K562 (cell line): ENCODE measurements around the gene NINJ1. TPM values are rescaled to one million over a fixed set of nuclear protein-coding genes. Genes with fewer than 3 reads are reported as not detected.

Experiments
- ATAC-seq: fragments of 200-7000 bp; cut with Tn5 transposase; 3 replicates; pipeline ENCODE4 v1.9.1; 2020; ENCODE audit warnings: moderate library complexity
- BruUV-seq: library from RNA; stranded (reverse); fragments of 400-500 nt; replicated peaks from 2 replicates; lab custom pipeline; 2021; lab: Mats Ljungman, UMichigan
- CTCF ChIA-PET: fragments of 300-600 bp; formaldehyde crosslinking; extraction: SDS; loops from one replicate; lab custom pipeline; 2021; ENCODE audit warnings: low intra/inter-chr PET ratio; lab: Yijun Ruan, JAX
- POLR2A ChIA-PET: fragments of 300-600, 350-650 bp; sonication (Branson Sonifier 250); formaldehyde crosslinking; extraction: SDS; loops from one replicate; lab custom pipeline; 2021; ENCODE audit warnings: antibody characterized with exemption, inconsistent platforms; lab: Yijun Ruan, JAX
- DNase-seq, 4 experiments: peaks; one replicate each; pipeline versions ENCODE4 v3.0.0 to v3.0.0-alpha.2; 2011 to 2018; ENCODE audit warnings: low spot score in 3 of 4, mixed read lengths in 3 of 4; ENCODE audit errors: extremely low read depth in 1 of 4
- FAIRE-seq: peaks from 2 replicates; lab custom pipeline; 2011; peaks lifted over from hg19 to GRCh38; lab: Jason Lieb, UNC
- H2AFZ ChIP-seq: 2 replicates; pipeline ENCODE4 v1.6.0; 2011; ENCODE audit warnings: low read depth, low read length, control low read depth, inconsistent platforms
- H3K27ac ChIP-seq: fragments of 200-600 bp; 3 replicates; pipeline ENCODE4 v1.8.0; 2011; ENCODE audit warnings: low read depth, mild to moderate bottlenecking, control low read depth, inconsistent platforms, low read length, moderate library complexity, mixed read lengths; ENCODE audit errors: extremely low read depth
- H3K27me3 ChIP-seq, 2 experiments: fragments of 300-600 bp in 1 of 2; 2 replicates in 1 of 2; 3 replicates in 1 of 2; pipeline versions ENCODE4 v1.6.0 to v1.8.0; 2011; ENCODE audit warnings: inconsistent platforms in 2 of 2, low read length in 2 of 2, mild to moderate bottlenecking in 1 of 2, mixed read lengths in 1 of 2, moderate library complexity in 1 of 2; ENCODE audit not compliant: control insufficient read depth in 2 of 2, insufficient read depth in 2 of 2
- H3K36me3 ChIP-seq: fragments of 300-600 bp; 3 replicates; pipeline ENCODE4 v1.8.0; 2011; ENCODE audit warnings: mild to moderate bottlenecking, low read length, inconsistent platforms; ENCODE audit not compliant: control insufficient read depth, insufficient read depth
- H3K4me1 ChIP-seq, 2 experiments: fragments of 200-600 bp in 1 of 2; replicated peaks in 1 of 2; 2 replicates in 1 of 2; 3 replicates in 1 of 2; pipeline versions ENCODE4 v1.5.1 to v1.8.0; 2011; ENCODE audit warnings: inconsistent platforms in 2 of 2, low read length in 2 of 2, mild to moderate bottlenecking in 1 of 2, mixed read lengths in 1 of 2, moderate library complexity in 1 of 2; ENCODE audit not compliant: control insufficient read depth in 2 of 2, insufficient read depth in 2 of 2
- H3K4me2 ChIP-seq: 2 replicates; pipeline ENCODE4 v1.6.1; 2011; ENCODE audit warnings: low read length, control low read depth, inconsistent platforms, mixed read lengths; ENCODE audit not compliant: insufficient read depth
- H3K4me3 ChIP-seq: fragments of 200-600 bp; sonication (generic), shearing (Covaris generic); 2 replicates; pipeline ENCODE4 v1.5.1; 2016; ENCODE audit warnings: control low read depth, inconsistent platforms
- H3K79me2 ChIP-seq: fragments of 200-600 bp; 3 replicates; pipeline ENCODE4 v1.8.0; 2011; ENCODE audit warnings: low read length, inconsistent platforms; ENCODE audit not compliant: control insufficient read depth, insufficient read depth
- H3K9ac ChIP-seq, 2 experiments: 2 replicates each; pipeline versions ENCODE4 v1.6.0 to v1.6.1; 2011; ENCODE audit warnings: low read depth in 2 of 2, low read length in 2 of 2, control low read depth in 1 of 2, inconsistent platforms in 1 of 2, mild to moderate bottlenecking in 1 of 2, mixed read lengths in 1 of 2; ENCODE audit not compliant: insufficient read depth in 1 of 2
- H3K9me1 ChIP-seq: one replicate; pipeline ENCODE4 v1.6.0; 2011; ENCODE audit warnings: inconsistent platforms, mild to moderate bottlenecking, low read length, moderate library complexity; ENCODE audit not compliant: control insufficient read depth, insufficient read depth
- H3K9me3 ChIP-seq: replicated peaks from 2 replicates; pipeline ENCODE4 v1.5.1; 2011; ENCODE audit warnings: low read depth, low read length, inconsistent platforms; ENCODE audit not compliant: control insufficient read depth, insufficient read depth
- H4K20me1 ChIP-seq: replicated peaks from 2 replicates; pipeline ENCODE4 v1.6.1; 2011; ENCODE audit warnings: low read length, inconsistent platforms, mixed read lengths; ENCODE audit not compliant: control insufficient read depth, insufficient read depth
- ATF3 ChIP-seq, 2 experiments: fragments of 450-650 bp in 1 of 2; sonication (generic) in 1 of 2; formaldehyde crosslinking in 1 of 2; IDR thresholded peaks in 1 of 2; conservative IDR thresholded peaks in 1 of 2; 2 replicates each; pipeline versions ENCODE4 v1.6.1 to v1.8.1; 2016 to 2023; ENCODE audit warnings: mild to moderate bottlenecking in 2 of 2, moderate library complexity in 2 of 2, inconsistent platforms in 1 of 2, missing genetic modification reagents in 1 of 2
- DDX20 ChIP-seq: fragments of 450-650 bp; IDR thresholded peaks from 2 replicates; pipeline ENCODE4 v1.6.1; 2016; ENCODE audit warnings: missing genetic modification characterization, low read depth, mild to moderate bottlenecking, missing compliant biosample characterization, moderate library complexity
- ILF3 ChIP-seq: fragments of 450-650 bp; IDR thresholded peaks from 2 replicates; pipeline ENCODE4 v1.6.1; 2018; ENCODE audit warnings: antibody characterized with exemption, mild to moderate bottlenecking, moderate library complexity, borderline replicate concordance
- MLX ChIP-seq, 2 experiments: fragments of 450-650 bp in 1 of 2; sonication (generic) in 1 of 2; formaldehyde crosslinking; conservative IDR thresholded peaks; 2 replicates each; pipeline versions ENCODE4 v1.4.0 to v1.8.1; 2020 to 2022; ENCODE audit warnings: mild to moderate bottlenecking in 1 of 2, missing genetic modification reagents in 1 of 2
- NONO ChIP-seq, 2 experiments: fragments of 200-400 bp in 1 of 2; fragments of 450-650 bp in 1 of 2; formaldehyde crosslinking in 1 of 2; IDR thresholded peaks; 2 replicates each; pipeline ENCODE4 v1.6.1; 2017; ENCODE audit warnings: low read depth in 2 of 2, mild to moderate bottlenecking in 2 of 2, moderate library complexity in 2 of 2, low read length in 1 of 2
- PTTG1 ChIP-seq: fragments of 450-650 bp; IDR thresholded peaks from 2 replicates; pipeline ENCODE4 v1.6.1; 2016; ENCODE audit warnings: low read depth, mild to moderate bottlenecking, missing genetic modification characterization, missing compliant biosample characterization
- SAFB2 ChIP-seq: fragments of 200-400 bp; formaldehyde crosslinking; IDR thresholded peaks from 2 replicates; pipeline ENCODE4 v1.6.1; 2018; ENCODE audit warnings: borderline replicate concordance, low read length, low read depth, moderate library complexity; ENCODE audit not compliant: severe bottlenecking
- SRSF1 ChIP-seq: fragments of 200-400 bp; formaldehyde crosslinking; IDR thresholded peaks from 2 replicates; pipeline ENCODE4 v1.6.1; 2017; ENCODE audit warnings: mild to moderate bottlenecking, low read depth, low read length, moderate library complexity
- SRSF9 ChIP-seq: fragments of 200-400 bp; formaldehyde crosslinking; IDR thresholded peaks from 2 replicates; pipeline ENCODE4 v1.6.1; 2017; ENCODE audit warnings: low read depth, low read length, borderline replicate concordance
- ZNF398 ChIP-seq: fragments of 250-450 bp; sonication (Bioruptor Pico); IDR thresholded peaks from 2 replicates; pipeline ENCODE4 v1.8.0; 2021; ENCODE audit warnings: moderate library complexity, mild to moderate bottlenecking, inconsistent platforms
- WGBS: fragments of 100-300 bp; shearing (Covaris generic); methylation state at CpG from one replicate; pipeline ENCODE4 v1.1.6; 2016; ENCODE audit warnings: low coverage, mixed read lengths; ENCODE audit not compliant: insufficient coverage; ENCODE audit errors: missing lambda C conversion rate; 5-methylcytosine and 5-hydroxymethylcytosine counted together
- in situ Hi-C: fragments of 300-500 bp; cut with MboI; formaldehyde crosslinking; loops from 4 replicates; pipeline ENCODE4 v1.15.0; 2018; ENCODE audit warnings: inconsistent platforms, mixed read lengths
- intact Hi-C: fragments of 100-400 bp; cut with micrococcal nuclease; formaldehyde crosslinking; loops from 2 replicates; pipeline ENCODE4 v1.14.2; 2022
- polyA plus RNA-seq, 8 experiments: library from polyadenylated mRNA; depleted of rRNA in 4 of 8; stranded (reverse) in 5 of 8; unstranded in 3 of 8; fragments of >200 nt; fragmentation: Nextera tagmentation in 2 of 8; fragmentation: Illumina TruSeq in 1 of 8; extraction: Ambion mirVana in 2 of 8; extraction: Trizol in 1 of 8; gene quantifications; 2 replicates each; pipeline versions ENCODE4 v1.2.1 to v1.2.3, GENCODE V29; 2011 to 2014; ENCODE audit warnings: inconsistent platforms in 1 of 8, missing spikeins in 1 of 8
- total RNA-seq, 7 experiments: library from RNA; depleted of rRNA in 6 of 7; stranded (reverse); fragments of >200 nt in 6 of 7; fragmentation: Illumina TruSeq in 2 of 7; extraction: Trizol in 2 of 7; gene quantifications; 2 replicates each; pipeline versions ENCODE4 v1.2.1 to v1.2.3, GENCODE V29; 2011 to 2021; ENCODE audit warnings: low replicate concordance in 1 of 7
- TF ChIP-seq, protein P1 (sequence below): fragments of 450-650 bp; IDR thresholded peaks from 2 replicates; pipeline ENCODE4 v1.7.0; 2016; ENCODE audit warnings: borderline replicate concordance

Gene NINJ1
- total and polyA plus RNA-seq, 9 of the 15 experiments (the other 6 are each of a cell fraction or from before 2014, with no cell fraction given) = 0.13 to 8.4 (median 4.9) TPM

DNA sequence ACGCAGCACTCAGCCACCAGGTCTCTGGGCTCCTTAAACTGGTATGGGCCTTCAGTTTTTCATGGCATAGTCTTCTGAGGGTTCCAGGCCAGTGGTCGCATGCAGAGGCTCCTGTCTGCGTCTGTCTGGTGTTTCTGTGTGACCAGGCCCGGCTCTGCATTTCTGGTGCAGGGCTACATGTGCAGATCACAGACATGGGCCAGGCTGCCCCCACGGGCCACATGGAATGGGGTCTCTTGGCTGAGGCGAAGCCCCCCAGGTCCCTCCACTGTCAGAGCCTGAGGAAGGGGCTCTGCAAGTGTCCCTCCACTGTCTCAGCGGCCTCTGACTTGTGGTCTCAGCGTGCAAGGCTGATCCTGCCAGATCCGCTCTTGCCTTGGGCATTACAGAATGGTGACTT lies 53.6 kb downstream of the NINJ1 start:
- peaks cover 2% of the 10 kb centered on the region for H3K9me1 ChIP-seq
- WGBS = 52% methylated on average over 8 of the region's 9 CpGs
- ChIA-PET CTCF (no interaction called here), POLR2A (interaction anchor here (4.4 kb wide), 1 partner anchor 15 kb away, joined by 17 read pairs; the partner anchor contains the start of gene CARD19)
- no peak overlapping the region for H3K9ac ChIP-seq
- H3K79me2 ChIP-seq = no peaks in the 10 kb centered on the region
- in situ Hi-C loops = no loop called here
- ATAC-seq (no peak), FAIRE-seq (no peak), DNase-seq (no peak)
- no peaks in the 10 kb centered on the region for H3K9me3 ChIP-seq
- H3K36me3 ChIP-seq = peaks cover 4% of the 10 kb centered on the region; the same call in 1 of the 3 replicates
- no peak overlapping the region for H3K4me2 ChIP-seq
- no peaks in the 10 kb centered on the region for H3K27me3 ChIP-seq
- H3K27ac ChIP-seq = no peak overlapping the region
- no peak overlapping the region for H2AFZ ChIP-seq
- BruUV-seq = no TSS peak
- intact Hi-C loops = no loop called here
- peaks cover 12 to 21% of the 10 kb centered on the region in 2 experiments; a peak in 4 of 5 replicates for H3K4me1 ChIP-seq
- no peak overlapping the region for H3K4me3 ChIP-seq
- no peaks in the 10 kb centered on the region for H4K20me1 ChIP-seq
- TF ChIP-seq PTTG1 (tag) (no peak), ILF3 (no peak), SRSF1 (no peak), ZNF398 (CRISPR knock-in tag) (no peak), SRSF9 (no peak), ATF3 (IDR thresholded peaks at IDR 0.05) (no peak), ATF3 (CRISPR knock-in tag; conservative IDR thresholded peaks at IDR 0.05) (no peak), DDX20 (no peak), SAFB2 (no peak), MLX (CRISPR knock-in tag; conservative IDR thresholded peaks at IDR 0.05) (no peak), NONO (IDR thresholded peaks at IDR 0.05; ENCODE audit: low read depth in 2 of 2, low read length in 1 of 2) (no peak)
- TF ChIP-seq, protein P1, sequence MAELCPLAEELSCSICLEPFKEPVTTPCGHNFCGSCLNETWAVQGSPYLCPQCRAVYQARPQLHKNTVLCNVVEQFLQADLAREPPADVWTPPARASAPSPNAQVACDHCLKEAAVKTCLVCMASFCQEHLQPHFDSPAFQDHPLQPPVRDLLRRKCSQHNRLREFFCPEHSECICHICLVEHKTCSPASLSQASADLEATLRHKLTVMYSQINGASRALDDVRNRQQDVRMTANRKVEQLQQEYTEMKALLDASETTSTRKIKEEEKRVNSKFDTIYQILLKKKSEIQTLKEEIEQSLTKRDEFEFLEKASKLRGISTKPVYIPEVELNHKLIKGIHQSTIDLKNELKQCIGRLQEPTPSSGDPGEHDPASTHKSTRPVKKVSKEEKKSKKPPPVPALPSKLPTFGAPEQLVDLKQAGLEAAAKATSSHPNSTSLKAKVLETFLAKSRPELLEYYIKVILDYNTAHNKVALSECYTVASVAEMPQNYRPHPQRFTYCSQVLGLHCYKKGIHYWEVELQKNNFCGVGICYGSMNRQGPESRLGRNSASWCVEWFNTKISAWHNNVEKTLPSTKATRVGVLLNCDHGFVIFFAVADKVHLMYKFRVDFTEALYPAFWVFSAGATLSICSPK = no peak
